ENCODE measurements around the gene DDA1. TPM values are rescaled to one million over a fixed set of nuclear protein-coding genes. Genes with fewer than 3 reads are reported as not detected.

The DDA1 gene
- total and polyA plus RNA-seq, 2 of the 13 experiments (the other 11 are each of a cell fraction or from before 2014, with no cell fraction given) = 24.5 to 26.0 TPM

DNA sequence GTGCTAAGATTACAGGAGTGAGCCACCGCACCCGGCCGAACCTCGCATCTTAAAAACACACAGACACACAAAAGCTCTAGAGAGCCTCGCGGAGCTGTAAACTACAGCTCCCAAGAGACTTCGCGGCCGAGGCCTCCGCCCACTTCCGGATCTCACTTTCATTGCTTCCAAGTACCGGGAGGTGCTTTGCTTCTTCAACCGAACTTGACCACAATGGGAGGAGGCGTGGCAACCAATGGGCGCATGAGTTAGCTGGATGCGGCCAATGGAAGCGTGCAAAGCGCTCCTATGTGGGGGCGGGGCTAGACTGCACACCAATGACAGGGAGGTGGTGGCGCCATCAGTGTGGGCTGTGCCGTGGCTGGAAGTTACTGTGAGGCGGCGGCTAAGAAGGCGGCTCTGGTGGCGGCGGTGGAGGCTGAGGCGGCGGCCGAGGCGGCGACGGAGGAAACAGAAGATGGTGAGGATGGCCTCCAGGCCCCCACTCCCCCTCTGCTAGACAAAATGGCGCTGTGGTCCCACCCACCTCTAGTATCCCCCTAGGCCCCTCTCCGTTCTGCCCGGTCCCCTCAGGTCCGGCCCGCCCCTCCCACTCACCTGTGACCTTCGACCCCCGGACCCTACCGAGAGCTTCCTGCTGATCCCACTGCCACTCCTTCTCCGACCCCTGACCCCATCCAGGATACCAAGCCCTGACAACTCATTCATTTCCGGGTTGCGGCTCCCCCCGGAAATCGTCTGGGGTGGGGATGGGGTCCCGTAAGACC lies at the start of gene DDA1 (continued):
- TF ChIP-seq, protein P1, sequence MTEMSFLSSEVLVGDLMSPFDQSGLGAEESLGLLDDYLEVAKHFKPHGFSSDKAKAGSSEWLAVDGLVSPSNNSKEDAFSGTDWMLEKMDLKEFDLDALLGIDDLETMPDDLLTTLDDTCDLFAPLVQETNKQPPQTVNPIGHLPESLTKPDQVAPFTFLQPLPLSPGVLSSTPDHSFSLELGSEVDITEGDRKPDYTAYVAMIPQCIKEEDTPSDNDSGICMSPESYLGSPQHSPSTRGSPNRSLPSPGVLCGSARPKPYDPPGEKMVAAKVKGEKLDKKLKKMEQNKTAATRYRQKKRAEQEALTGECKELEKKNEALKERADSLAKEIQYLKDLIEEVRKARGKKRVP (CRISPR knock-in tag; IDR thresholded peaks at IDR 0.05) = no peak
- peak; percentile 30; the same call in 1 of the 2 replicates for TF ChIP-seq ARNTL (CRISPR knock-in tag; IDR thresholded peaks at IDR 0.05)
- TF ChIP-seq, protein P2, sequence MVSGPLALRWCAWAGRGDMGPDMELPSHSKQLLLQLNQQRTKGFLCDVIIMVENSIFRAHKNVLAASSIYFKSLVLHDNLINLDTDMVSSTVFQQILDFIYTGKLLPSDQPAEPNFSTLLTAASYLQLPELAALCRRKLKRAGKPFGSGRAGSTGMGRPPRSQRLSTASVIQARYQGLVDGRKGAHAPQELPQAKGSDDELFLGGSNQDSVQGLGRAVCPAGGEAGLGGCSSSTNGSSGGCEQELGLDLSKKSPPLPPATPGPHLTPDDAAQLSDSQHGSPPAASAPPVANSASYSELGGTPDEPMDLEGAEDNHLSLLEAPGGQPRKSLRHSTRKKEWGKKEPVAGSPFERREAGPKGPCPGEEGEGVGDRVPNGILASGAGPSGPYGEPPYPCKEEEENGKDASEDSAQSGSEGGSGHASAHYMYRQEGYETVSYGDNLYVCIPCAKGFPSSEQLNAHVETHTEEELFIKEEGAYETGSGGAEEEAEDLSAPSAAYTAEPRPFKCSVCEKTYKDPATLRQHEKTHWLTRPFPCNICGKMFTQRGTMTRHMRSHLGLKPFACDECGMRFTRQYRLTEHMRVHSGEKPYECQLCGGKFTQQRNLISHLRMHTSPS (CRISPR knock-in tag; IDR thresholded peaks at IDR 0.05; ENCODE audit: low read depth) = no peak; the same call in 1 of the 2 replicates
- TF ChIP-seq JUNB (CRISPR knock-in tag; IDR thresholded peaks at IDR 0.05; ENCODE audit: borderline replicate concordance) = no peak
- 0 out of 2 replicates have a peak, but pooled peaks have one; percentile 64 for TF ChIP-seq TMF1 (CRISPR knock-in tag; IDR thresholded peaks at IDR 0.05; ENCODE audit: low read depth)
- TF ChIP-seq, protein P3, sequence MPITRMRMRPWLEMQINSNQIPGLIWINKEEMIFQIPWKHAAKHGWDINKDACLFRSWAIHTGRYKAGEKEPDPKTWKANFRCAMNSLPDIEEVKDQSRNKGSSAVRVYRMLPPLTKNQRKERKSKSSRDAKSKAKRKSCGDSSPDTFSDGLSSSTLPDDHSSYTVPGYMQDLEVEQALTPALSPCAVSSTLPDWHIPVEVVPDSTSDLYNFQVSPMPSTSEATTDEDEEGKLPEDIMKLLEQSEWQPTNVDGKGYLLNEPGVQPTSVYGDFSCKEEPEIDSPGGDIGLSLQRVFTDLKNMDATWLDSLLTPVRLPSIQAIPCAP (CRISPR knock-in tag; IDR thresholded peaks at IDR 0.05; ENCODE audit: low read depth) = no peak
- no peak for TF ChIP-seq ZSCAN20 (CRISPR knock-in tag; IDR thresholded peaks at IDR 0.05; ENCODE audit: borderline replicate concordance)
- no peak for TF ChIP-seq RARG (CRISPR knock-in tag; IDR thresholded peaks at IDR 0.05; ENCODE audit: low read depth)
- peak; percentile 73 for TF ChIP-seq TAF1 (CRISPR knock-in tag; IDR thresholded peaks at IDR 0.05)
- no peak for TF ChIP-seq SMARCE1 (IDR thresholded peaks at IDR 0.05; ENCODE audit: borderline replicate concordance)
- TF ChIP-seq POLR2G (IDR thresholded peaks at IDR 0.05; ENCODE audit: low read depth, low read length) = peak; percentile 80
- no peak; the same call in 1 of the 2 replicates for TF ChIP-seq DNMT3B (CRISPR knock-in tag; conservative IDR thresholded peaks at IDR 0.05)
- TF ChIP-seq MAFK (conservative IDR thresholded peaks at IDR 0.05 in 1 of 2, IDR thresholded peaks at IDR 0.05 in 1 of 2; ENCODE audit: low read length in 2 of 2) = no peak
- peak; percentile 65 for TF ChIP-seq XRCC5 (optimal IDR thresholded peaks at IDR 0.05; ENCODE audit: low read length)
- TF ChIP-seq ZNF660 (CRISPR knock-in tag; IDR thresholded peaks at IDR 0.05; ENCODE audit: borderline replicate concordance, low read depth) = no peak
- TF ChIP-seq, protein P4, sequence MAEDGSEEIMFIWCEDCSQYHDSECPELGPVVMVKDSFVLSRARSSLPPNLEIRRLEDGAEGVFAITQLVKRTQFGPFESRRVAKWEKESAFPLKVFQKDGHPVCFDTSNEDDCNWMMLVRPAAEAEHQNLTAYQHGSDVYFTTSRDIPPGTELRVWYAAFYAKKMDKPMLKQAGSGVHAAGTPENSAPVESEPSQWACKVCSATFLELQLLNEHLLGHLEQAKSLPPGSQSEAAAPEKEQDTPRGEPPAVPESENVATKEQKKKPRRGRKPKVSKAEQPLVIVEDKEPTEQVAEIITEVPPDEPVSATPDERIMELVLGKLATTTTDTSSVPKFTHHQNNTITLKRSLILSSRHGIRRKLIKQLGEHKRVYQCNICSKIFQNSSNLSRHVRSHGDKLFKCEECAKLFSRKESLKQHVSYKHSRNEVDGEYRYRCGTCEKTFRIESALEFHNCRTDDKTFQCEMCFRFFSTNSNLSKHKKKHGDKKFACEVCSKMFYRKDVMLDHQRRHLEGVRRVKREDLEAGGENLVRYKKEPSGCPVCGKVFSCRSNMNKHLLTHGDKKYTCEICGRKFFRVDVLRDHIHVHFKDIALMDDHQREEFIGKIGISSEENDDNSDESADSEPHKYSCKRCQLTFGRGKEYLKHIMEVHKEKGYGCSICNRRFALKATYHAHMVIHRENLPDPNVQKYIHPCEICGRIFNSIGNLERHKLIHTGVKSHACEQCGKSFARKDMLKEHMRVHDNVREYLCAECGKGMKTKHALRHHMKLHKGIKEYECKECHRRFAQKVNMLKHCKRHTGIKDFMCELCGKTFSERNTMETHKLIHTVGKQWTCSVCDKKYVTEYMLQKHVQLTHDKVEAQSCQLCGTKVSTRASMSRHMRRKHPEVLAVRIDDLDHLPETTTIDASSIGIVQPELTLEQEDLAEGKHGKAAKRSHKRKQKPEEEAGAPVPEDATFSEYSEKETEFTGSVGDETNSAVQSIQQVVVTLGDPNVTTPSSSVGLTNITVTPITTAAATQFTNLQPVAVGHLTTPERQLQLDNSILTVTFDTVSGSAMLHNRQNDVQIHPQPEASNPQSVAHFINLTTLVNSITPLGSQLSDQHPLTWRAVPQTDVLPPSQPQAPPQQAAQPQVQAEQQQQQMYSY (CRISPR knock-in tag; IDR thresholded peaks at IDR 0.05) = no peak
- TF ChIP-seq ZBTB38 (CRISPR knock-in tag; IDR thresholded peaks at IDR 0.05) = no peak
- no peak for TF ChIP-seq SOX6 (IDR thresholded peaks at IDR 0.05)
- peak; percentile 15 for TF ChIP-seq SOX6 (CRISPR knock-in tag; IDR thresholded peaks at IDR 0.05)
- TF ChIP-seq SIN3A (IDR thresholded peaks at IDR 0.05; ENCODE audit: borderline replicate concordance, low read depth, low read length) = peak; percentile 52; the same call in 1 of the 2 replicates
- no peak for TF ChIP-seq YEATS4 (CRISPR knock-in tag; IDR thresholded peaks at IDR 0.05; ENCODE audit: borderline replicate concordance)
- no peak for TF ChIP-seq U2AF2 (IDR thresholded peaks at IDR 0.05; ENCODE audit: low read depth, low read length)
